Natural killer cell (primary cell): ENCODE data around the gene P2RY11. TPM values are rescaled to one million over a fixed set of nuclear protein-coding genes. Genes with fewer than 3 reads are reported as not detected.

Experiments
- ATAC-seq, 3 donors: fragments of 150-1000 bp in 2 of 3; fragments of 200-7000 bp in 1 of 3; cut with Tn5 transposase; 1 replicate in 1 of 3; 2 replicates in 2 of 3; pipeline ENCODE4 v1.10.0; 2021; ENCODE audit warnings: mild to moderate bottlenecking in 2 of 3, moderate library complexity in 2 of 3
- DNase-seq, 2 donors: peaks; one replicate each; pipeline versions ENCODE4 v3.0.0 to v3.0.0-alpha.2; 2013 to 2021; ENCODE audit warnings: mixed read lengths in 1 of 2
- H3K27ac ChIP-seq: one replicate; pipeline ENCODE4 v1.5.1; 2013; ENCODE audit warnings: mild to moderate bottlenecking, low read length
- H3K27me3 ChIP-seq: one replicate; pipeline ENCODE4 v1.6.1; 2013; ENCODE audit warnings: low read length; ENCODE audit not compliant: control insufficient read depth, insufficient read depth
- H3K36me3 ChIP-seq: one replicate; pipeline ENCODE4 v1.6.1; 2013; ENCODE audit warnings: low read length; ENCODE audit not compliant: control insufficient read depth, insufficient read depth
- H3K4me1 ChIP-seq: one replicate; pipeline ENCODE4 v1.6.1; 2013; ENCODE audit warnings: low read length; ENCODE audit not compliant: control insufficient read depth, insufficient read depth
- H3K4me3 ChIP-seq: one replicate; pipeline ENCODE4 v1.5.1; 2013; ENCODE audit warnings: low read length
- H3K9me3 ChIP-seq: one replicate; pipeline ENCODE4 v1.6.1; 2013; ENCODE audit warnings: low read length; ENCODE audit not compliant: control insufficient read depth, insufficient read depth
- H3K27ac Mint-ChIP-seq, 2 donors: one replicate each; pipeline ENCODE4 v1.8.0; 2022; ENCODE audit warnings: mild to moderate bottlenecking in 2 of 2, mixed read lengths in 2 of 2, moderate library complexity in 1 of 2
- H3K27me3 Mint-ChIP-seq, 2 donors: one replicate each; pipeline ENCODE4 v1.8.0; 2022; ENCODE audit warnings: low read depth in 2 of 2, mixed read lengths in 2 of 2
- H3K36me3 Mint-ChIP-seq: one replicate; pipeline ENCODE4 v1.8.0; 2022; ENCODE audit warnings: mixed read lengths
- H3K4me1 Mint-ChIP-seq, 2 donors: one replicate each; pipeline ENCODE4 v1.8.0; 2022; ENCODE audit warnings: mixed read lengths in 2 of 2
- H3K4me3 Mint-ChIP-seq: one replicate; pipeline ENCODE4 v1.8.0; 2022; ENCODE audit warnings: mild to moderate bottlenecking, moderate library complexity, mixed read lengths
- H3K9me3 Mint-ChIP-seq, 2 donors: one replicate each; pipeline ENCODE4 v1.8.0; 2022; ENCODE audit warnings: mixed read lengths in 2 of 2
- WGBS: methylation state at CpG from one replicate; pipeline ENCODE4 v1.1.7; 2013; ENCODE audit warnings: missing lambda C conversion rate; ENCODE audit not compliant: insufficient coverage; 5-methylcytosine and 5-hydroxymethylcytosine counted together
- intact Hi-C: fragments of 100-400 bp; cut with micrococcal nuclease; formaldehyde crosslinking; loops from one replicate; pipeline ENCODE4 v1.14.2; 2022
- total RNA-seq, 4 donors: library from RNA; stranded (reverse); fragments of 120-200 nt in 1 of 4; gene quantifications; one replicate each; pipeline versions ENCODE4 v1.2.3 to v1.2.4, GENCODE V29; 2013 to 2022
- TF ChIP-seq, protein P1 (sequence below): fragments of 200-600 bp; IDR thresholded peaks from one replicate; pipeline ENCODE4 v1.8.0; 2022; ENCODE audit warnings: antibody characterized with exemption

The P2RY11 gene
- total RNA-seq, 3 donors from 2014 or later (not counting 1 experiment from before 2014, with no cell fraction given): 44.1 to 52.3 (median 51.0) TPM

DNA sequence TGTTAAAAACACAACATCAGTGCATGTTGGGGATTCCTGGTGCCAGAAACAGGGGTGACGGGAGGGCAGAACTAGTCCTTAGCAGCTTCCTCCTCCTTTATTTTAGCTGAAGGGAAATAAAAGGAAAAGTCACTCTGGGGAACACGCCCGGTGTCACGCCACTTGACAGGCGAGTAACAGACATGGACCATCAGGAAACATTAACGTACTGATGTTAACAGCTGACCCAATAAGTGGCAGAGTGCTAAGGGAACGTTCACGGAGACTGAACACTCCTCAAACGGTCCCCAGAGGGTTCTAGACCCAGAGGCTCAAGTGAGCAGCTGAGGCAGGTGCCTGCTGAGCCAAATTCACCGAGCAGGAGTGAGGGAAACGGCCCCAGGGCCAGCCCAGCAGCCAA lies 22.1 kb downstream of the P2RY11 start:
- peaks cover 72% of the 10 kb centered on the region for H3K36me3 ChIP-seq
- H3K27ac Mint-ChIP-seq: no peak overlapping the region

DNA sequence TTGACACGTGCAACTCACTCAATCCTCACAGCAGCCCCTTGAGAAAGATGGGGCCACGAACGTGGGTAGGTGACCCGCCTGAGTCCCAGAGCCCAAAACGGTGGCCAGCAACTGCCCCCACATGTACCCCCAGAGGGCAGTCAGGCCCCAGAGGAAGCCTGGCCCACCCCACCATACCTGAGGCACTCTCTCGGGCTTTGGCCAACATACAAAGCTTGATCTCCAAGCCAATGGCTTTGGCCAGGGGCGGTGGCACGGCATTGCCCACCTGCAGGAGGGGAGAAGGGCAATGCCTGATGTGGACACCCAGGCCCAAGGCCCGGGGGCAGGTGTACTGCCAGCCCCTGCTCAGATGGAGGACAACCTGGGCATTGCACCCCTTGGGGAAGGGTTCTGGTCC lies 22.5 kb downstream of the P2RY11 start:
- WGBS: 94% methylated on average over 9 of the region's 9 CpGs
- Mint-ChIP-seq H3K4me1 (no peaks in the 10 kb centered on the region), H3K27me3 (no peaks in the 10 kb centered on the region), H3K36me3 (no peaks in the 10 kb centered on the region), H3K9me3 (no peaks in the 10 kb centered on the region), H3K4me3 (no peak overlapping the region), H3K27ac (no peak overlapping the region)
- H3K27me3 ChIP-seq: no peaks in the 10 kb centered on the region
- DNase-seq (no peak), ATAC-seq (no peak)
- H3K27ac ChIP-seq: no peak overlapping the region
- H3K4me1 ChIP-seq: no peaks in the 10 kb centered on the region
- TF ChIP-seq, protein P1, sequence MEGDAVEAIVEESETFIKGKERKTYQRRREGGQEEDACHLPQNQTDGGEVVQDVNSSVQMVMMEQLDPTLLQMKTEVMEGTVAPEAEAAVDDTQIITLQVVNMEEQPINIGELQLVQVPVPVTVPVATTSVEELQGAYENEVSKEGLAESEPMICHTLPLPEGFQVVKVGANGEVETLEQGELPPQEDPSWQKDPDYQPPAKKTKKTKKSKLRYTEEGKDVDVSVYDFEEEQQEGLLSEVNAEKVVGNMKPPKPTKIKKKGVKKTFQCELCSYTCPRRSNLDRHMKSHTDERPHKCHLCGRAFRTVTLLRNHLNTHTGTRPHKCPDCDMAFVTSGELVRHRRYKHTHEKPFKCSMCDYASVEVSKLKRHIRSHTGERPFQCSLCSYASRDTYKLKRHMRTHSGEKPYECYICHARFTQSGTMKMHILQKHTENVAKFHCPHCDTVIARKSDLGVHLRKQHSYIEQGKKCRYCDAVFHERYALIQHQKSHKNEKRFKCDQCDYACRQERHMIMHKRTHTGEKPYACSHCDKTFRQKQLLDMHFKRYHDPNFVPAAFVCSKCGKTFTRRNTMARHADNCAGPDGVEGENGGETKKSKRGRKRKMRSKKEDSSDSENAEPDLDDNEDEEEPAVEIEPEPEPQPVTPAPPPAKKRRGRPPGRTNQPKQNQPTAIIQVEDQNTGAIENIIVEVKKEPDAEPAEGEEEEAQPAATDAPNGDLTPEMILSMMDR: no peak
- intact Hi-C loops: no loop called here
- peaks cover 76% of the 10 kb centered on the region for H3K36me3 ChIP-seq
- no peak overlapping the region for H3K4me3 ChIP-seq
- H3K9me3 ChIP-seq: no peaks in the 10 kb centered on the region

More for the DNA sequence above, 22.1 kb downstream of the P2RY11 start:
- Histone ChIP-seq H3K9me3 (no peaks in the 10 kb centered on the region), H3K4me3 (no peak overlapping the region), H3K27ac (no peak overlapping the region), H3K4me1 (no peaks in the 10 kb centered on the region), H3K27me3 (no peaks in the 10 kb centered on the region)
- WGBS: 93% methylated on average over 11 of the region's 11 CpGs
- ATAC-seq (no peak), DNase-seq (no peak)
- H3K27me3 Mint-ChIP-seq: no peaks in the 10 kb centered on the region
- H3K4me1 Mint-ChIP-seq: no peaks in the 10 kb centered on the region
- H3K4me3 Mint-ChIP-seq: no peak overlapping the region
- H3K36me3 Mint-ChIP-seq: no peaks in the 10 kb centered on the region
- intact Hi-C loops: no loop called here
- H3K9me3 Mint-ChIP-seq: no peaks in the 10 kb centered on the region
- TF ChIP-seq, protein P1: no peak

DNA sequence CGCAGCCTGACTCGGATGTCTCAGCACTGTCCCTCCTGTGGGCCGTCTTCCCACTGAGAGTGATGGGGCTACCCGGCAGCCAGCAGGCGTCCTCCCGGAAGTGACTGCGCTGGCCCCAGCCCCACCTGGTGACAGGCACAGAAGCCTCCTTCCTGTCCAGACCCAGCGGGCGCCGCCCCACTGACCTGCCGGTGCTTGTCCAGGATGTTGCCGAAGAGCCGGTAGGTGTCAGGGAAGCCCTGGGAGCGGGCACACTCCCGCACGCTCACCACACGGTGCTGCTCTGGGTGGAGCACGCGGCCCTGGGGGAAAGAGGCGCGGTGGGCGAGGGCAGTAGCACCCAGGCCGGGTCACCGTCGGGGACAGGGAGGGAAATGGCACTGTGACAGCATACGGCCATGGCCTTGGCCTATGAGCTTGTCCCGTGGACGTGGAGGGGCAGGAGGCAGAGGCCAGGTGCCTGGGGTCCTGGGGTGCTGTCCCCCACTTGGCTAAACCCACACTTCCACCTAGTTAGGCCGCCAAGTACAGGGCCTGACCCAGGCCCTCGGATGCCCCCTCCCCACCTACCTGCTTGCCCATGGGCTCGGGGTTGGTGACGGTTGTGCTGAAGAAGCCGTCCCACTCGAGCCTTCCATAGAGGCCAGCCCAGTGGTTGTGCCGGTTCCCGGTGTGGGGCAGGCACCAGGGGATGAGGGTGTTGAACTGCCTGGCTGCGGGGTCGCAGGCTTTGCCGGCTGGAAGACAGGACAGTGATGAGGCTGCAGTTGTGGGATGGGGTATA lies 24.2 kb downstream of the P2RY11 start:
- Histone ChIP-seq H3K36me3 (peaks cover 86% of the 10 kb centered on the region), H3K27me3 (no peaks in the 10 kb centered on the region), H3K9me3 (no peaks in the 10 kb centered on the region), H3K27ac (no peak overlapping the region), H3K4me1 (no peaks in the 10 kb centered on the region), H3K4me3 (no peak overlapping the region)
- H3K27me3 Mint-ChIP-seq: no peaks in the 10 kb centered on the region
- intact Hi-C loops: no loop called here
- H3K4me1 Mint-ChIP-seq: no peaks in the 10 kb centered on the region
- no peak for DNase-seq
- no peaks in the 10 kb centered on the region for H3K9me3 Mint-ChIP-seq
- WGBS: 96% methylated on average over 39 of the region's 39 CpGs
- TF ChIP-seq, protein P1: no peak
- no peak overlapping the region for H3K4me3 Mint-ChIP-seq
- H3K36me3 Mint-ChIP-seq: no peaks in the 10 kb centered on the region
- H3K27ac Mint-ChIP-seq: no peak overlapping the region
- ATAC-seq: no peak

DNA sequence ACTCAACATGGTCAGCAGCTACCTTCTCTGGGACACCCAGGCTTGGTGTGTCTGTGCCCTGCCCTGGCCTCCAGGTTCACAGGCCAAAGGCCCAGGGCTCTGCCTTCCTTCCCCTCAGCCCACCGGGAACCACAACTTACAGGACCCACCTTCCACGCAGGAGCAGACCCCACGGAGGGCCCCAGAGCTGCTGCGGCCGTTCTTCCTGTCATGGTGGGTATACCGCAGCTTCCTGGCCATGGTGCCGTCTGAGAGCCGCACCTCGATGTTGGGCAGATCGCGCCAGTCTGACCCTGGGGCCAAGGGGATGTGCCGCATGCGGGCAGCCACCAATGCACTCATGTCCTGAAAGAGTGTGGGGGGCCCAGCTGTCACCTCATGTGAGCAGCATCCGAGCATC lies 25.4 kb downstream of the P2RY11 start:
- intact Hi-C loops: no loop called here
- Histone ChIP-seq H3K4me1 (peaks cover 6% of the 10 kb centered on the region), H3K27ac (no peak overlapping the region), H3K9me3 (no peaks in the 10 kb centered on the region), H3K27me3 (no peaks in the 10 kb centered on the region), H3K4me3 (no peak overlapping the region), H3K36me3 (peaks cover 90% of the 10 kb centered on the region)
- TF ChIP-seq, protein P1: no peak
- Mint-ChIP-seq H3K4me1 (no peaks in the 10 kb centered on the region), H3K4me3 (no peak overlapping the region), H3K27ac (no peak overlapping the region), H3K9me3 (no peaks in the 10 kb centered on the region), H3K36me3 (no peaks in the 10 kb centered on the region), H3K27me3 (no peaks in the 10 kb centered on the region)
- 94% methylated on average over 14 of the region's 14 CpGs for WGBS
- no peak for ATAC-seq
- no peak for DNase-seq
